GM18873 (cell line): ENCODE measurements around the gene NDRG3.
"Not testable (repeated sequence)": the region's sequence is repeated elsewhere in the genome, so short reads cannot be mapped to it uniquely, and the experiment has no call there.

ENCODE experiments used
- ATAC-seq: cut with Tn5 transposase; IDR thresholded peaks from one replicate; pipeline ENCODE4 v1.9.1; 2021; ENCODE audit warnings: mild to moderate bottlenecking, moderate library complexity, moderate number of reproducible peaks; ENCODE audit not compliant: unreplicated experiment, low FRiP score

Gene NDRG3

GRCh38 chr20:36614781-36615557 lies 130.9 kb downstream of the NDRG3 start:
- no peak for ATAC-seq

- no peak for ATAC-seq
Measured at GRCh38 chr20:36613974-36614373, 131.9 kb downstream of the NDRG3 start.

- no peak for ATAC-seq
Measured at GRCh38 chr20:36611625-36612024, 134.3 kb downstream of the NDRG3 start.

- ATAC-seq, result not testable (repeated sequence)
Measured at GRCh38 chr20:36608388-36608728, 137.5 kb downstream of the NDRG3 start.

- ATAC-seq, result no peak
Measured at GRCh38 chr20:36607586-36608387, 138.1 kb downstream of the NDRG3 start.

GRCh38 chr20:36606158-36607066 lies 139.5 kb downstream of the NDRG3 start:
- ATAC-seq, result peak; percentile 7

GRCh38 chr20:36605399-36606157 lies 140.3 kb downstream of the NDRG3 start, which contains the start of gene RAB5IF:
RAB5IF (plus strand) TSS chr20:36605779; CDS start chr20:36605952, 173 bp downstream.
- peak; percentile 81 for ATAC-seq

- peak; percentile 28 for ATAC-seq
Measured at GRCh38 chr20:36604952-36605398, 140.9 kb downstream of the NDRG3 start.
